Neural progenitor cell (in vitro differentiated cells): Measurements from ENCODE around the gene MINDY4.

ENCODE experiments used
- CTCF ChIP-seq: fragments of 200-600 bp; sonication (generic); IDR thresholded peaks from 2 replicates; pipeline ENCODE4 v1.5.1; 2017; ENCODE audit warnings: antibody characterized with exemption, mild to moderate bottlenecking
- EZH2 ChIP-seq: fragments of 200-600 bp; sonication (generic); IDR thresholded peaks from 2 replicates; pipeline ENCODE4 v1.6.1; 2017; ENCODE audit warnings: antibody characterized with exemption, mild to moderate bottlenecking, moderate library complexity
- EZH2phosphoT487 ChIP-seq: fragments of 200-600 bp; sonication (generic); IDR thresholded peaks from 2 replicates; pipeline ENCODE4 v1.6.1; 2017; ENCODE audit warnings: antibody characterized with exemption

- TF ChIP-seq CTCF (no peak), EZH2 (no peak), EZH2phosphoT487 (no peak)
Measured at GRCh38 chr7:30844916-30845315, 73.7 kb downstream of the MINDY4 start.
